HEK293T (cell line): Measurements from ENCODE around the gene AKR7A3.
"Not testable (repeated sequence)": the region's sequence is repeated elsewhere in the genome, so short reads cannot be mapped to it uniquely, and the experiment has no call there.

ENCODE experiments used
- CTCF ChIA-PET: fragments of 350-600 bp; formaldehyde crosslinking; extraction: SDS; loops from one replicate; lab custom pipeline; 2021; ENCODE audit warnings: antibody characterized with exemption, inconsistent platforms; lab: Yijun Ruan, JAX
- POLR2A ChIA-PET: fragments of 350-600 bp; formaldehyde crosslinking; extraction: SDS; loops from one replicate; lab custom pipeline; 2020; ENCODE audit warnings: antibody characterized with exemption, inconsistent platforms; lab: Yijun Ruan, JAX
- DNase-seq: peaks from one replicate; pipeline ENCODE4 v3.0.0; 2012; ENCODE audit warnings: mixed read lengths; ENCODE audit errors: extremely low spot score
- ARNT ChIP-seq: fragments of 450-650 bp; IDR thresholded peaks from 2 replicates; pipeline ENCODE4 v1.6.1; 2017; ENCODE audit warnings: mild to moderate bottlenecking
- BHLHE40 ChIP-seq: fragments of 450-650 bp; IDR thresholded peaks from 2 replicates; pipeline ENCODE4 v1.6.1; 2016; ENCODE audit warnings: mild to moderate bottlenecking, moderate library complexity, borderline replicate concordance
- CTBP1 ChIP-seq: fragments of 450-650 bp; IDR thresholded peaks from 2 replicates; pipeline ENCODE4 v1.6.1; 2016; ENCODE audit warnings: borderline replicate concordance
- ELF4 ChIP-seq: fragments of 450-650 bp; IDR thresholded peaks from 2 replicates; pipeline ENCODE4 v1.6.1; 2017; ENCODE audit warnings: antibody characterized with exemption
- FOXA1 ChIP-seq: fragments of 450-650 bp; IDR thresholded peaks from 2 replicates; pipeline ENCODE4 v1.6.1; 2016; ENCODE audit warnings: mild to moderate bottlenecking
- FOXK2 ChIP-seq: fragments of 450-650 bp; IDR thresholded peaks from 2 replicates; pipeline ENCODE4 v1.6.1; 2016; ENCODE audit warnings: mild to moderate bottlenecking
- FOXM1 ChIP-seq: fragments of 450-650 bp; IDR thresholded peaks from 2 replicates; pipeline ENCODE4 v1.6.1; 2017; ENCODE audit warnings: mild to moderate bottlenecking, borderline replicate concordance
- HDGF ChIP-seq: fragments of 450-650 bp; IDR thresholded peaks from 2 replicates; pipeline ENCODE4 v1.6.1; 2017; ENCODE audit warnings: antibody characterized with exemption, borderline replicate concordance
- L3MBTL2 ChIP-seq: fragments of 450-650 bp; conservative IDR thresholded peaks from 2 replicates; pipeline ENCODE4 v1.6.1; 2016; ENCODE audit warnings: mild to moderate bottlenecking
- LEF1 ChIP-seq: fragments of 450-650 bp; IDR thresholded peaks from 2 replicates; pipeline ENCODE4 v1.6.1; 2017; ENCODE audit warnings: mild to moderate bottlenecking, borderline replicate concordance
- NFRKB ChIP-seq: fragments of 450-650 bp; IDR thresholded peaks from 2 replicates; pipeline ENCODE4 v1.6.1; 2016; ENCODE audit warnings: mild to moderate bottlenecking, moderate library complexity
- PKNOX1 ChIP-seq: fragments of 450-650 bp; IDR thresholded peaks from 2 replicates; pipeline ENCODE4 v1.6.1; 2016
- SP1 ChIP-seq: fragments of 450-650 bp; IDR thresholded peaks from 2 replicates; pipeline ENCODE4 v1.6.1; 2017
- SUZ12 ChIP-seq: fragments of 450-650 bp; IDR thresholded peaks from 2 replicates; pipeline ENCODE4 v1.6.1; 2016; ENCODE audit warnings: mild to moderate bottlenecking
- TARDBP ChIP-seq: fragments of 450-650 bp; IDR thresholded peaks from 2 replicates; pipeline ENCODE4 v1.6.1; 2016
- ZNF384 ChIP-seq: fragments of 450-650 bp; IDR thresholded peaks from 2 replicates; pipeline ENCODE4 v1.6.1; 2016

AKR7A3 gene

GRCh38 chr1:19262047-19262446 is 26.5 kb downstream of the AKR7A3 start:
- ChIA-PET CTCF (no interaction called here), POLR2A (interaction anchor here (2.9 kb wide), 1 partner anchor 10 kb away, joined by 12 read pairs; the partner anchor contains the start of genes EMC1 and MRTO4)
- TF ChIP-seq FOXM1 (no peak), L3MBTL2 (no peak), SUZ12 (no peak), BHLHE40 (no peak), CTBP1 (no peak), ARNT (no peak), SP1 (no peak), HDGF (no peak), TARDBP (no peak), ZNF384 (no peak), NFRKB (no peak), LEF1 (no peak), PKNOX1 (no peak), FOXK2 (no peak), ELF4 (no peak), FOXA1 (no peak)
- DNase-seq, result no peak

GRCh38 chr1:19260211-19261138 is 28.1 kb downstream of the AKR7A3 start:
- ChIA-PET CTCF (no interaction called here), POLR2A (interaction anchor here (2.9 kb wide), 1 partner anchor 8 kb away, joined by 12 read pairs; the partner anchor contains the start of genes EMC1 and MRTO4)
- TF ChIP-seq ZNF384 (no peak), HDGF (no peak), L3MBTL2 (no peak), FOXM1 (no peak), NFRKB (no peak), FOXA1 (no peak)
- no peak for DNase-seq

GRCh38 chr1:19258353-19258752 is 30.2 kb downstream of the AKR7A3 start:
- no peak for TF ChIP-seq NFRKB
- no peak for TF ChIP-seq SP1
- no peak for TF ChIP-seq ARNT
- no peak for TF ChIP-seq FOXM1
- no peak for TF ChIP-seq FOXK2
- TF ChIP-seq SUZ12, result no peak
- no peak for TF ChIP-seq ZNF384
- TF ChIP-seq TARDBP, result no peak
- TF ChIP-seq CTBP1, result no peak
- no peak for TF ChIP-seq ELF4
- ChIA-PET POLR2A (no interaction called here), CTCF (no interaction called here)
- DNase-seq, result no peak

- POLR2A ChIA-PET, result no interaction called here
- TF ChIP-seq FOXM1 (no peak), FOXK2 (no peak), SUZ12 (no peak), ARNT (no peak), L3MBTL2 (no peak), LEF1 (no peak), PKNOX1 (no peak), FOXA1 (no peak), TARDBP (no peak), HDGF (no peak), SP1 (no peak), ELF4 (no peak), BHLHE40 (no peak), NFRKB (no peak)
- CTCF ChIA-PET, result interaction anchor here (0.7 kb wide), 1 partner anchor 136 kb away, joined by 3 read pairs; no protein-coding TSS in a partner anchor
- DNase-seq, result no peak
Measured at GRCh38 chr1:19257178-19257914, 31.2 kb downstream of the AKR7A3 start.

GRCh38 chr1:19256301-19256700 is 32.3 kb downstream of the AKR7A3 start:
- DNase-seq, CTCF ChIA-PET, POLR2A ChIA-PET: not testable (repeated sequence)

- ChIA-PET POLR2A (no interaction called here), CTCF (interaction anchor here (0.6 kb wide), 1 partner anchor 182 kb away, joined by 3 read pairs; no protein-coding TSS in a partner anchor)
- no peak for TF ChIP-seq ELF4
- no peak for TF ChIP-seq PKNOX1
- no peak for TF ChIP-seq SUZ12
- TF ChIP-seq NFRKB, result no peak
- no peak for TF ChIP-seq LEF1
- no peak for TF ChIP-seq BHLHE40
- no peak for TF ChIP-seq FOXM1
- TF ChIP-seq L3MBTL2, result no peak
- no peak for TF ChIP-seq ARNT
- no peak for TF ChIP-seq HDGF
- TF ChIP-seq FOXK2, result no peak
- no peak for TF ChIP-seq TARDBP
- no peak for TF ChIP-seq FOXA1
- no peak for TF ChIP-seq SP1
- TF ChIP-seq CTBP1, result no peak
- no peak for TF ChIP-seq ZNF384
- no peak for DNase-seq
Measured at GRCh38 chr1:19255288-19255687, 33.3 kb downstream of the AKR7A3 start.
